GM23338 (cell line): Measurements from ENCODE around the gene PSPN. TPM values are rescaled to one million over a fixed set of nuclear protein-coding genes. Genes with fewer than 3 reads are reported as not detected.

Experiments
- ATAC-seq: fragments of 200-7000 bp; cut with Tn5 transposase; 3 replicates; pipeline ENCODE4 v1.9.1; 2020
- DNase-seq: peaks from one replicate; pipeline ENCODE4 v3.0.0-alpha.2; 2015; ENCODE audit warnings: low spot score
- H2AFZ ChIP-seq: fragments of 200-600 bp; sonication (generic); 2 replicates; pipeline ENCODE4 v1.8.0; 2016; ENCODE audit warnings: antibody characterized with exemption, mild to moderate bottlenecking, moderate library complexity
- H3F3A ChIP-seq: fragments of 200-600 bp; sonication (generic); replicated peaks from 2 replicates; pipeline ENCODE4 v1.8.0; 2017; ENCODE audit warnings: antibody characterized with exemption, mixed run types, low read depth
- H3K27ac ChIP-seq: fragments of 200-600 bp; sonication (generic); 2 replicates; pipeline ENCODE4 v1.6.1; 2016; ENCODE audit warnings: low read depth
- H3K27me3 ChIP-seq: fragments of 200-600 bp; sonication (generic); 2 replicates; pipeline ENCODE4 v1.8.0; 2016; ENCODE audit warnings: mild to moderate bottlenecking, mixed run types, moderate library complexity; ENCODE audit not compliant: insufficient read depth
- H3K36me3 ChIP-seq: fragments of 200-600 bp; sonication (generic); 2 replicates; pipeline ENCODE4 v1.8.0; 2016; ENCODE audit warnings: mild to moderate bottlenecking; ENCODE audit not compliant: insufficient read depth
- H3K4me1 ChIP-seq: fragments of 200-600 bp; sonication (generic); 2 replicates; pipeline ENCODE4 v1.8.0; 2016; ENCODE audit warnings: mild to moderate bottlenecking, moderate library complexity; ENCODE audit not compliant: insufficient read depth
- H3K4me2 ChIP-seq: fragments of 200-600 bp; sonication (generic); 2 replicates; pipeline ENCODE4 v1.7.1; 2017; ENCODE audit warnings: mixed run types
- H3K4me3 ChIP-seq: fragments of 200-600 bp; sonication (generic); 2 replicates; pipeline ENCODE4 v1.6.1; 2016; ENCODE audit warnings: mixed run types
- H3K79me2 ChIP-seq: fragments of 200-600 bp; sonication (generic); replicated peaks from 2 replicates; pipeline ENCODE4 v1.8.0; 2017; ENCODE audit warnings: mild to moderate bottlenecking; ENCODE audit not compliant: insufficient read depth
- H3K9me2 ChIP-seq: fragments of 200-600 bp; sonication (generic); 2 replicates; pipeline ENCODE4 v1.8.0; 2017; ENCODE audit not compliant: insufficient read depth
- H4K20me1 ChIP-seq: fragments of 200-600 bp; sonication (generic); replicated peaks from 2 replicates; pipeline ENCODE4 v1.8.0; 2017; ENCODE audit warnings: mild to moderate bottlenecking; ENCODE audit not compliant: insufficient read depth
- H3K27ac Mint-ChIP-seq: 2 replicates; pipeline ENCODE4 v1.8.0; 2020; ENCODE audit warnings: inconsistent platforms, mild to moderate bottlenecking, moderate library complexity, mixed read lengths
- H3K27me3 Mint-ChIP-seq: 3 replicates; pipeline ENCODE4 v1.8.0; 2022; ENCODE audit warnings: low read depth, mild to moderate bottlenecking, moderate library complexity, mixed read lengths, inconsistent platforms; ENCODE audit not compliant: insufficient read depth, poor library complexity
- H3K36me3 Mint-ChIP-seq: 3 replicates; pipeline ENCODE4 v1.8.0; 2021; ENCODE audit warnings: low read depth, mild to moderate bottlenecking, inconsistent platforms, moderate library complexity, mixed read lengths
- H3K4me1 Mint-ChIP-seq: 3 replicates; pipeline ENCODE4 v1.8.0; 2020; ENCODE audit warnings: mild to moderate bottlenecking, inconsistent platforms, mixed read lengths
- H3K4me3 Mint-ChIP-seq: 3 replicates; pipeline ENCODE4 v1.8.0; 2021; ENCODE audit warnings: moderate library complexity, mild to moderate bottlenecking, inconsistent platforms, mixed read lengths
- H3K9me3 Mint-ChIP-seq: 3 replicates; pipeline ENCODE4 v1.8.0; 2020; ENCODE audit warnings: moderate library complexity, mild to moderate bottlenecking, inconsistent platforms, mixed read lengths
- CREB1 ChIP-seq: fragments of 250-450 bp; sonication (Bioruptor Pico); IDR thresholded peaks from 2 replicates; pipeline ENCODE4 v1.5.0; 2020; ENCODE audit warnings: low read depth, mild to moderate bottlenecking, moderate library complexity
- EZH2phosphoT487 ChIP-seq: fragments of 200-600 bp; sonication (generic); IDR thresholded peaks from one replicate; pipeline ENCODE4 v1.8.1; 2018; ENCODE audit warnings: antibody characterized with exemption; ENCODE audit not compliant: unreplicated experiment
- NANOG ChIP-seq: IDR thresholded peaks from 2 replicates; pipeline ENCODE4 v1.6.1; 2016; ENCODE audit warnings: antibody characterized with exemption, borderline replicate concordance
- POLR2AphosphoS5 ChIP-seq: IDR thresholded peaks from 2 replicates; pipeline ENCODE4 v1.6.1; 2016; ENCODE audit warnings: antibody characterized with exemption, low read depth
- polyA plus RNA-seq: library from polyadenylated mRNA; unstranded; fragments of >200 nt; fragmentation: Nextera tagmentation; extraction: Ambion mirVana; gene quantifications from 2 replicates; pipeline ENCODE4 v1.2.1, GENCODE V29; 2016
- total RNA-seq: library from RNA; depleted of rRNA; stranded (reverse); fragments of >200 nt; shearing (Covaris generic); gene quantifications from 2 replicates; pipeline ENCODE4 v1.2.3, GENCODE V29; 2014
- TF ChIP-seq, protein P1 (sequence below): IDR thresholded peaks from one replicate; pipeline ENCODE4 v1.6.1; 2018; ENCODE audit warnings: antibody characterized with exemption; ENCODE audit not compliant: unreplicated experiment
- TF ChIP-seq, protein P2 (sequence below), 2 experiments: fragments of 200-600 bp in 1 of 2; sonication (generic) in 1 of 2; conservative IDR thresholded peaks; 2 replicates each; pipeline versions ENCODE4 v1.5.1 to v1.6.1; 2016 to 2017; ENCODE audit warnings: antibody characterized with exemption in 2 of 2, low read depth in 2 of 2, mild to moderate bottlenecking in 2 of 2, moderate library complexity in 1 of 2
- TF ChIP-seq, protein P3 (sequence below): IDR thresholded peaks from 2 replicates; pipeline ENCODE4 v1.6.1; 2016; ENCODE audit warnings: antibody characterized with exemption

Gene PSPN
- total and polyA plus RNA-seq, 2 experiments from 2014 or later: 0.82 to 1.2 TPM

DNA sequence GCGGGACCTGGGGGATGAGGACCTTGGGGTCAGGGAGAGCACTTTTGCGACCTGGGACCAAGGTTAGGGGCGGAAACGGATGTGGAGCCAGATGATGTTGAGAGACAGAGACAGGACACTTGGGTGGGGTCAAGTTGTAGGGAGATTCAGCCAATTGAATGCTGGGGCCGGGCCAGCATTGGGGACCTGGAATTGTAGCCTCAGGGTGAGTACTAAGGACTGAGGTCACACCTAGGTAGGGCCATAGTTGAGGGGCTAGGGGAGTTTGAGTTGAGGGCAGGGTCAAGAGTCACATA, 2.0 kb downstream of the PSPN start:
- DNase-seq (no peak), ATAC-seq (no peak)
- Histone ChIP-seq H4K20me1 (0 out of 2 replicates have a peak, but pooled peaks cover 3% of the 10 kb centered on the region), H3K27ac (peak overlapping the region; percentile 53), H3K27me3 (no peaks in the 10 kb centered on the region), H3K9me2 (no peaks in the 10 kb centered on the region), H3K4me3 (peak overlapping the region; percentile 49), H3K4me1 (peaks cover 7% of the 10 kb centered on the region; the same call in 1 of the 2 replicates), H3K36me3 (no peaks in the 10 kb centered on the region), H3F3A (0 out of 2 replicates have a peak, but pooled peaks cover 4% of the 10 kb centered on the region), H2AFZ (no peak overlapping the region), H3K4me2 (peak overlapping the region; percentile 71), H3K79me2 (no peaks in the 10 kb centered on the region)
- H3K27me3 Mint-ChIP-seq: peaks cover 9% of the 10 kb centered on the region
- H3K4me3 Mint-ChIP-seq: peak overlapping the region; percentile 84
- peak overlapping the region; percentile 84 for H3K27ac Mint-ChIP-seq
- TF ChIP-seq, protein P1, sequence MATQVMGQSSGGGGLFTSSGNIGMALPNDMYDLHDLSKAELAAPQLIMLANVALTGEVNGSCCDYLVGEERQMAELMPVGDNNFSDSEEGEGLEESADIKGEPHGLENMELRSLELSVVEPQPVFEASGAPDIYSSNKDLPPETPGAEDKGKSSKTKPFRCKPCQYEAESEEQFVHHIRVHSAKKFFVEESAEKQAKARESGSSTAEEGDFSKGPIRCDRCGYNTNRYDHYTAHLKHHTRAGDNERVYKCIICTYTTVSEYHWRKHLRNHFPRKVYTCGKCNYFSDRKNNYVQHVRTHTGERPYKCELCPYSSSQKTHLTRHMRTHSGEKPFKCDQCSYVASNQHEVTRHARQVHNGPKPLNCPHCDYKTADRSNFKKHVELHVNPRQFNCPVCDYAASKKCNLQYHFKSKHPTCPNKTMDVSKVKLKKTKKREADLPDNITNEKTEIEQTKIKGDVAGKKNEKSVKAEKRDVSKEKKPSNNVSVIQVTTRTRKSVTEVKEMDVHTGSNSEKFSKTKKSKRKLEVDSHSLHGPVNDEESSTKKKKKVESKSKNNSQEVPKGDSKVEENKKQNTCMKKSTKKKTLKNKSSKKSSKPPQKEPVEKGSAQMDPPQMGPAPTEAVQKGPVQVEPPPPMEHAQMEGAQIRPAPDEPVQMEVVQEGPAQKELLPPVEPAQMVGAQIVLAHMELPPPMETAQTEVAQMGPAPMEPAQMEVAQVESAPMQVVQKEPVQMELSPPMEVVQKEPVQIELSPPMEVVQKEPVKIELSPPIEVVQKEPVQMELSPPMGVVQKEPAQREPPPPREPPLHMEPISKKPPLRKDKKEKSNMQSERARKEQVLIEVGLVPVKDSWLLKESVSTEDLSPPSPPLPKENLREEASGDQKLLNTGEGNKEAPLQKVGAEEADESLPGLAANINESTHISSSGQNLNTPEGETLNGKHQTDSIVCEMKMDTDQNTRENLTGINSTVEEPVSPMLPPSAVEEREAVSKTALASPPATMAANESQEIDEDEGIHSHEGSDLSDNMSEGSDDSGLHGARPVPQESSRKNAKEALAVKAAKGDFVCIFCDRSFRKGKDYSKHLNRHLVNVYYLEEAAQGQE: no peak
- TF ChIP-seq POLR2AphosphoS5: no peak; the same call in 1 of the 2 replicates
- TF ChIP-seq, protein P2, sequence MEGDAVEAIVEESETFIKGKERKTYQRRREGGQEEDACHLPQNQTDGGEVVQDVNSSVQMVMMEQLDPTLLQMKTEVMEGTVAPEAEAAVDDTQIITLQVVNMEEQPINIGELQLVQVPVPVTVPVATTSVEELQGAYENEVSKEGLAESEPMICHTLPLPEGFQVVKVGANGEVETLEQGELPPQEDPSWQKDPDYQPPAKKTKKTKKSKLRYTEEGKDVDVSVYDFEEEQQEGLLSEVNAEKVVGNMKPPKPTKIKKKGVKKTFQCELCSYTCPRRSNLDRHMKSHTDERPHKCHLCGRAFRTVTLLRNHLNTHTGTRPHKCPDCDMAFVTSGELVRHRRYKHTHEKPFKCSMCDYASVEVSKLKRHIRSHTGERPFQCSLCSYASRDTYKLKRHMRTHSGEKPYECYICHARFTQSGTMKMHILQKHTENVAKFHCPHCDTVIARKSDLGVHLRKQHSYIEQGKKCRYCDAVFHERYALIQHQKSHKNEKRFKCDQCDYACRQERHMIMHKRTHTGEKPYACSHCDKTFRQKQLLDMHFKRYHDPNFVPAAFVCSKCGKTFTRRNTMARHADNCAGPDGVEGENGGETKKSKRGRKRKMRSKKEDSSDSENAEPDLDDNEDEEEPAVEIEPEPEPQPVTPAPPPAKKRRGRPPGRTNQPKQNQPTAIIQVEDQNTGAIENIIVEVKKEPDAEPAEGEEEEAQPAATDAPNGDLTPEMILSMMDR (conservative IDR thresholded peaks at IDR 0.05; ENCODE audit: low read depth in 2 of 2): no peak
- peaks cover 17% of the 10 kb centered on the region for H3K36me3 Mint-ChIP-seq
- H3K9me3 Mint-ChIP-seq: peaks cover 5% of the 10 kb centered on the region; the same call in 1 of the 3 replicates
- H3K4me1 Mint-ChIP-seq: peaks cover 22% of the 10 kb centered on the region

DNA sequence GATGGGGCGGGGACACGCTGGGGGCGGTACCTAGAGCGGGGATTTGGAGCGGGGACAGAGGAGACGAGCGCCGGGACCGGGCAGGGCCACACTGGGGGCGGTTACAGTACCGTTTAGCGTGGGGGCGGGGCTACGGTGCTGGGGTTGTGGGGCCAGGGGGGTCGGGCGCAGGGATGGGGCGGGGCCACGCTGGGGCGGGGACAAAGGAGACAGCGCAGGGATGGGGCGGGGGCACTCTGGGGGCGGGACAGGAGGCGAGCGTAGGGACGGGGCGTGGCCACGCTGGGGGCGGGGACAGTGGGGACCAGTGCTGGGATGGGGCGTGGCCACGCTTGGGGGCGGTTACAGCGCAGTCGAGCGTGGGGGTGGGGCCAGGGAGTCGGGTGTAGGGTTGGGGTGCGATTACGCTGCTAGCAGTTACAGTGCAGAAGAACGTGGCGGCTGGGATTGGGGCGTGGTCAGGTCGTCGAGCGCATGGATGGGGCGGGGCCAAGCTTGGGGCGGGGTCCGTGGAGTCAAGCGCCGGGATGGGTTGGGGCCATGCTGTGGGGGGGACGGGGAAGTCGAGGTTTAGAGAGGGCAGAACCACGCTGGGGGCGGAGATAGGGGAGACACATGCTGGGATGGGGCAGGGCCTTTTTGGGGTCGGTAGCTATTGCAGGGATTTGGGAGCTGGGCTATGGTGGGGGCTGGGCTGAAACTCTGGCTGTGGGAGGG, 2.5 kb downstream of the PSPN start:
- H3K36me3 Mint-ChIP-seq: peaks cover 15% of the 10 kb centered on the region

More for the DNA sequence above, 2.5 kb downstream of the PSPN start:
- H3K27ac Mint-ChIP-seq: peak overlapping the region; percentile 94
- Histone ChIP-seq H3K4me3 (peak overlapping the region; percentile 84), H3K4me2 (peak overlapping the region; percentile 74), H3K79me2 (no peaks in the 10 kb centered on the region), H2AFZ (peak overlapping the region; percentile 61; the same call in 1 of the 2 replicates), H3K27ac (peak overlapping the region; percentile 83), H3F3A (0 out of 2 replicates have a peak, but pooled peaks cover 4% of the 10 kb centered on the region), H3K27me3 (no peaks in the 10 kb centered on the region), H3K9me2 (no peaks in the 10 kb centered on the region), H4K20me1 (no peaks in the 10 kb centered on the region), H3K4me1 (peaks cover 7% of the 10 kb centered on the region; the same call in 1 of the 2 replicates), H3K36me3 (no peaks in the 10 kb centered on the region; the same call in 1 of the 2 replicates)
- H3K4me3 Mint-ChIP-seq: peak overlapping the region; percentile 84
- ATAC-seq (peak; percentile 66), DNase-seq (peak; percentile 99)
- peaks cover 9% of the 10 kb centered on the region for H3K27me3 Mint-ChIP-seq
- TF ChIP-seq CREB1 (CRISPR knock-in tag) (0 out of 2 replicates have a peak, but pooled peaks have one; percentile 10), EZH2phosphoT487 (no peak), NANOG (no peak)
- TF ChIP-seq, protein P3, sequence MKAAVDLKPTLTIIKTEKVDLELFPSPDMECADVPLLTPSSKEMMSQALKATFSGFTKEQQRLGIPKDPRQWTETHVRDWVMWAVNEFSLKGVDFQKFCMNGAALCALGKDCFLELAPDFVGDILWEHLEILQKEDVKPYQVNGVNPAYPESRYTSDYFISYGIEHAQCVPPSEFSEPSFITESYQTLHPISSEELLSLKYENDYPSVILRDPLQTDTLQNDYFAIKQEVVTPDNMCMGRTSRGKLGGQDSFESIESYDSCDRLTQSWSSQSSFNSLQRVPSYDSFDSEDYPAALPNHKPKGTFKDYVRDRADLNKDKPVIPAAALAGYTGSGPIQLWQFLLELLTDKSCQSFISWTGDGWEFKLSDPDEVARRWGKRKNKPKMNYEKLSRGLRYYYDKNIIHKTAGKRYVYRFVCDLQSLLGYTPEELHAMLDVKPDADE: no peak
- peaks cover 5% of the 10 kb centered on the region; the same call in 1 of the 3 replicates for H3K9me3 Mint-ChIP-seq
- H3K4me1 Mint-ChIP-seq: peaks cover 18% of the 10 kb centered on the region
